NCI-H128 (cell line): ENCODE data around the gene ESYT3.
"Not testable (repeated sequence)": the region's sequence is repeated elsewhere in the genome, so short reads cannot be mapped to it uniquely, and the experiment has no call there.

ENCODE experiments used
- DNase-seq: peaks from one replicate; lab custom pipeline; 2025; ENCODE audit not compliant: unreplicated experiment; lab: John Stamatoyannopoulos, UW

Gene ESYT3

DNA sequence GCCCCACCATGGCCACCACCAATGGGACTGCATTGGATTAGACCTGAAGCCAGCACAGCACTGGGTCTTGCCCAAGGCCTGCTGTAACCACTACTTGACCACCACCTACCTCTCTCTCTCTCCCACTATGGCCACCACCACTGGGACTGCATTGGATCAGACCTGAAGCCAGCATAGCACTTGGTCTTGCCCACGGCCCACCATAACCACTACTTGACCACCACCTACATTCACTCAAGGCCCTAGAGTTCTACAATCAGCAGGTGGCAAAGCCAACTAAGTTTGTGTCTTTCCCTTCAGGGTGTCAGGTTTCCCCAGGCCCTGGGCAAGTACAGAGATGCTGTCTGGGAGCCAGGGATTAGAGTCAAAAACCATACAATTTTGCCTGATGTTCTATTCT is 57.6 kb downstream of the ESYT3 start:
- no peak for DNase-seq

GRCh38 chr3:138492980-138493675 is 58.7 kb downstream of the ESYT3 start:
- no peak for DNase-seq

DNA sequence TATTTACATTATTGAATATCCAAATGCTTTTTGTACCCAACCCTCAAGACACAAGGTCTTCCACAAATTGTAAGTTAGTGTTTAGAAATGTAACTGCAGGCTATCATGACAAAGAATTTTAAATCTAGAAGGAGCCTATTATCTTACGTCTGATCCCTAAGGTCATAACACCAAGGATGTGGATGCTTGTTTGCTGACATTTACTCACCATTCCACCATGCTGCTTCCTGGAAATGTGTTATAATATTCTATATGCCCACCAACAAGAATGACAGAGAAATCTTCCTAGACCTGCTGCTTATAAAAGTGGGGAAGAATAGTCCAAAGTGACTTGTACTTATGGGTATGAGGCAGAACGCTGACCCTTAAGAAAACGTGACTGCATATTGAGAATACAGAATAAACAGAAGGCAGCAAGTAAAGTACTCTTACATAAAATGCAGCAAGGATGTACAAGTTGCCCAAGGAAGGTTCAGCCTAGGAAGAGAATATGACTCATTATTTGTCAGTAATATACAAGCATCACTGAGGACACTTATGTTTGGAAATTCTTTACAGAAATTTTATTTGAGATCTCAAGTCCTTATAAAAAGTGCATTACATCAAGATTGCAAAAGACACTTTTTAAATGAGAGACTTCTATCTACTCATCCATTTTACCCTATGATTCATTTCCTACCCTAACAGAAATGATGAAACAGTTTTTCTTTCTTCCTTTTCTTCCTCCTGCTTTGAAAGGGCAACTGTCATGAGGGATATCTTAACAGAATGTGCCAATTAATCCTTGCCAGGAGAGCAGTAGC is 59.6 kb downstream of the ESYT3 start:
- no peak for DNase-seq

DNA sequence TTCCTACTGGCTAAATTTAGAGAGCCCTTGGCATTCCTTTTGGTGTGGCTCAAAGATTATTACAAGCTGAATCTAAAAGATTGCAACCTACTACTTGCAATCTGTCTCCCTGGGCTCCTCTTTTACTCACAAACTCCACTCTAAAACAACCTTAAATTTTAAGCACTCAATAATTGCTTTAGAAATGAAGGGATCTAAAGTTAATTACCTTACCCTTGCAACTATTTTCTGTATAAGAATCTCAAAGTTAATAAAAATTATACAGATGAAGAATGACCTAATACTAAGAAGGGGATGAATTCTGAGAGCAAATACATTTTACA is 60.2 kb downstream of the ESYT3 start:
- no peak for DNase-seq

- not testable (repeated sequence) for DNase-seq
These were observed 61.2 kb downstream of the ESYT3 start for GRCh38 chr3:138495638-138496037.

- no peak for DNase-seq
These were observed 62.0 kb downstream of the ESYT3 start for GRCh38 chr3:138496436-138496835.

GRCh38 chr3:138497021-138497420 is 62.6 kb downstream of the ESYT3 start:
- DNase-seq = no peak

DNA sequence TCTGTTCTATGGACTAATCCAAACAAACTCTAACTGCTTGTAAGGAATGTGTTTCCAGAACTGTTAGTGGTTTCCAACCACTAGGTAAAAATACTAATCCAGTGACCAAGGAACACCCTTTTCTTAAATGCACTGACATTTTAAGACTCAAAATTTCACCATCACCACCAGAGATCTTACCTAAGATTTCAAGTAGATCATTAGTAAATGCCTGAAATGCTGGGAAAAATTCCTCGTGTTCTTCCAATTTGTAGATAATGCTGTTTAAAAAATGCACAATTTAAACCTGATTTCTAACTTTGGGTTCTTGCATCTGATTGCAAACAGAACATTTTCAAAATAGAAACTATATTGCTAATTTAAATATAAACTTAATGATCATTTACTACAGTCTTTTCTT is 63.4 kb downstream of the ESYT3 start:
- no peak for DNase-seq

DNA sequence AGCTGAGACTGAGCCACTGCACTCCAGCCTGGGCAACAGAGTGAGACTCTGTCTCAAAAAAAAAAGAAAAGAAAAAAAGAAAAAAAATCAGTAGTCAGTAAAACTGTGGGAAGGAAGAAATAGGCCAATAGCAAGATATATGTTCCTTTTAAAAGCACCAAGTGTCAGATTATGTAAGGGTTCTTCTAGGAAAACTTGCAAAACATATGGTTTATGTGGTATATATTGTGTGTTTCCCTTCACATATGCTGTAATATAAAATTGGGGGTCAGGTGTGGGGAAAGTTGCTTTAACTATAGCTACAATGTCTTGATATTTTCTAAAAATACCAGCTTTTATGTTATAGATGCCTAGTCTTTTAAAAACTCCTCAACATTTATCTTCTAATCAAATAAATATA is 64.6 kb downstream of the ESYT3 start:
- DNase-seq = no peak

DNA sequence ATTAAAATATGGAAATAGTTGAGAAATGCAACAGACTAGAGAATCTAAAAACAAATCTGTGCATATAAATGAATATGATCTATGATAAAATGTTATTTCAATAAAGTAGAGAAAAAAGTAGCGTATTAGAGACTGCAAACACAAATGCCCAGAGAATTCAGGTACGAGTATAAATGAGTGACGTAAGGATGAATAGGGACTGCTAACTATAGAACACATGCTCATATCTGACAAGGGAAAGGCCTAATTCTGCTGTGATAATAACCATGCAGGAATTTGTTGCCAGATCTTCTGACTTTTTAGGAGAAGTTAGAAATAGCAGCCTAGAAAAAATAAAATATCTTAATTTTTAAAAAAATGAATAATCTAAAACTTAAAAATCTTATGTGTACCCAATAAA is 73.1 kb downstream of the ESYT3 start:
- DNase-seq = no peak

- no peak for DNase-seq
These were observed 75.2 kb downstream of the ESYT3 start for GRCh38 chr3:138509586-138509985.

- DNase-seq = no peak
These were observed 77.5 kb downstream of the ESYT3 start for GRCh38 chr3:138511945-138512344.

DNA sequence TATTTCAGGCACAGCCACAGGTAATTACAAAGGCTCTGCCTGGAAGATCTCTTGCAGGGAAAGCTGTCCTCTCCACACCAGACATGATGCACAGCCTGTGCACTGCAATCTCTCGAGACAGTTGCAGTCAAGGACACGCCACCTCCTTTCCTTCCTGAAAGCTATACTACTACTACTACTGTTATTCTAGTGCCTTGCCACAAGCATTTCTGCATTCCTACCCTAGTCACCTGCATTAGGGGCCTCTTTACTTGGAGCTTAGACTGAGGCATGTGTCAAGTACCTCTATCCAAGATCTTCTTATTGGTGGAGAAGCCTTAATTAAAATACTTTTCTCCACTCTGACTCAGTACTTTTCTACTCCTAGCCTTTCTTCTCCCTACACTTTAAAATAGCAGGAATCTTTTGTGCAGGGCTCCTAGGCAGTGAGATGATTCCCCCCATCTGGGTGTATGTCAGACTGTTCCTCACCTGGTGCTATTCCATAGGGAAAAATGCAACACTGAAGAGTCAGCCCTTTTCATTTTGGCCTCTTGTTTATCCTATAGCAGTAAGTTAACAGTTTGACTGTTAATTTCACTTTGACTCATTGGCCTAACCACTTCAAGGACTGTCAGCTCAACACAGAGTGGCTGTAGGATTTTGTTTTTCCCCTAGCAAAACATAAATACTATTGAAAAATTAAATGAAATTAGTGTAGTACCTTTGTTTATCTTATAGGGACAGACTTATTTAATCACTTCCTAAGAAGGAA is 78.9 kb downstream of the ESYT3 start:
- DNase-seq = no peak

- DNase-seq = not testable (repeated sequence)
These were observed 87.0 kb downstream of the ESYT3 start for GRCh38 chr3:138521445-138521844.
